GM19240 (cell line): ENCODE measurements around the gene GRHPR.

Source experiments
- DNase-seq: peaks from one replicate; pipeline ENCODE4 v3.0.0; 2011; ENCODE audit warnings: low spot score; ENCODE audit not compliant: insufficient read length

GRHPR gene

GRCh38 chr9:37398464-37399025 lies 24.0 kb upstream of the GRHPR start:
- DNase-seq: no peak

- DNase-seq: no peak
Observed at GRCh38 chr9:37399336-37399735, 23.2 kb upstream of the GRHPR start.

GRCh38 chr9:37404590-37404989 lies 17.9 kb upstream of the GRHPR start:
- no peak for DNase-seq

- no peak for DNase-seq
Observed at GRCh38 chr9:37405350-37405749, 17.1 kb upstream of the GRHPR start.

- DNase-seq: no peak
Observed at GRCh38 chr9:37405764-37406380, 16.6 kb upstream of the GRHPR start.

- no peak for DNase-seq
Observed at GRCh38 chr9:37406603-37407401, 15.7 kb upstream of the GRHPR start.

- no peak for DNase-seq
Observed at GRCh38 chr9:37407468-37407867, 15.0 kb upstream of the GRHPR start.

- DNase-seq: no peak
Observed at GRCh38 chr9:37408933-37409710, 13.4 kb upstream of the GRHPR start.

GRCh38 chr9:37410354-37410861 lies 12.1 kb upstream of the GRHPR start:
- DNase-seq: no peak

- DNase-seq: no peak
Observed at GRCh38 chr9:37410969-37411785, 11.3 kb upstream of the GRHPR start.

- DNase-seq: no peak
Observed at GRCh38 chr9:37412431-37413151, 9.9 kb upstream of the GRHPR start.

- DNase-seq: no peak
Observed at GRCh38 chr9:37413311-37413710, 9.2 kb upstream of the GRHPR start.

GRCh38 chr9:37414503-37414943 lies 8.0 kb upstream of the GRHPR start:
- DNase-seq: no peak

GRCh38 chr9:37415011-37415719 lies 7.3 kb upstream of the GRHPR start:
- DNase-seq: no peak

GRCh38 chr9:37417252-37417803 lies 5.2 kb upstream of the GRHPR start:
- no peak for DNase-seq

GRCh38 chr9:37417857-37418618 lies 4.5 kb upstream of the GRHPR start:
- DNase-seq: no peak

GRCh38 chr9:37419204-37419603 lies 3.3 kb upstream of the GRHPR start:
- DNase-seq: no peak
